SK-N-SH (cell line): ENCODE data around the gene SNX21. TPM values are rescaled to one million over a fixed set of nuclear protein-coding genes. Genes with fewer than 3 reads are reported as not detected.

Source experiments
- CTCF ChIA-PET: fragments of 300-600, 350-600 bp; formaldehyde crosslinking; extraction: SDS; loops from one replicate; lab custom pipeline; 2021; lab: Yijun Ruan, JAX
- POLR2A ChIA-PET: fragments of 350-600 bp; sonication (Branson Sonifier 250); formaldehyde crosslinking; extraction: SDS; loops from one replicate; lab custom pipeline; 2020; ENCODE audit warnings: antibody characterized with exemption, inconsistent platforms; lab: Yijun Ruan, JAX
- DNase-seq: peaks from one replicate; pipeline ENCODE4 v3.0.0; 2012
- H2AFZ ChIP-seq: fragments of 200-600 bp; sonication (generic); 2 replicates; pipeline ENCODE4 v1.8.1; 2016; ENCODE audit warnings: antibody characterized with exemption, mild to moderate bottlenecking, low read depth
- H3F3A ChIP-seq: fragments of 200-600 bp; sonication (generic); replicated peaks from 2 replicates; pipeline ENCODE3; 2016; ENCODE audit warnings: antibody characterized with exemption, mild to moderate bottlenecking; ENCODE audit not compliant: insufficient read depth
- H3K27ac ChIP-seq, 2 experiments: fragments of 200-500 bp in 1 of 2; fragments of 200-600 bp in 1 of 2; sonication (Bioruptor generic) in 1 of 2; sonication (generic), shearing (Covaris generic) in 1 of 2; 2 replicates each; pipeline versions ENCODE4 v1.5.1 to v1.6.1; 2014 to 2016; ENCODE audit warnings: low read depth in 2 of 2, inconsistent platforms in 1 of 2, low read length in 1 of 2, mild to moderate bottlenecking in 1 of 2, mixed read lengths in 1 of 2
- H3K27me3 ChIP-seq: fragments of 200-600 bp; sonication (generic), shearing (Covaris generic); 2 replicates; pipeline ENCODE4 v1.6.1; 2016; ENCODE audit warnings: mixed run types; ENCODE audit not compliant: insufficient read depth
- H3K36me3 ChIP-seq, 2 experiments: fragments of 200-500 bp in 1 of 2; fragments of 200-600 bp in 1 of 2; sonication (Bioruptor generic) in 1 of 2; sonication (generic) in 1 of 2; replicated peaks in 1 of 2; 2 replicates each; pipeline versions ENCODE3 to v1.5.1; 2014 to 2016; ENCODE audit warnings: low read length in 1 of 2, mild to moderate bottlenecking in 1 of 2; ENCODE audit not compliant: insufficient read depth in 2 of 2, control insufficient read depth in 1 of 2
- H3K4me1 ChIP-seq, 2 experiments: fragments of 200-500 bp in 1 of 2; fragments of 200-600 bp in 1 of 2; sonication (Bioruptor generic) in 1 of 2; sonication (generic), shearing (Covaris generic) in 1 of 2; 2 replicates each; pipeline versions ENCODE4 v1.5.1 to v1.6.1; 2014 to 2016; ENCODE audit warnings: low read depth in 1 of 2, low read length in 1 of 2, mixed run types in 1 of 2; ENCODE audit not compliant: insufficient read depth in 2 of 2, control insufficient read depth in 1 of 2
- H3K4me2 ChIP-seq: fragments of 200-600 bp; sonication (generic), shearing (Covaris generic); 2 replicates; pipeline ENCODE4 v1.6.1; 2017; ENCODE audit warnings: mixed run types
- H3K4me3 ChIP-seq, 2 experiments: fragments of 200-500 bp in 1 of 2; fragments of 200-600 bp in 1 of 2; sonication (Bioruptor generic) in 1 of 2; sonication (generic), shearing (Covaris generic) in 1 of 2; 2 replicates each; pipeline versions ENCODE4 v1.5.1 to v1.8.1; 2014 to 2016; ENCODE audit warnings: low read depth in 2 of 2, inconsistent platforms in 1 of 2, low read length in 1 of 2, mild to moderate bottlenecking in 1 of 2, mixed read lengths in 1 of 2, moderate library complexity in 1 of 2
- H3K79me2 ChIP-seq: fragments of 200-600 bp; sonication (generic); 2 replicates; pipeline ENCODE4 v1.8.1; 2017; ENCODE audit warnings: mild to moderate bottlenecking; ENCODE audit not compliant: insufficient read depth
- H3K9ac ChIP-seq: fragments of 200-600 bp; sonication (generic); 2 replicates; pipeline ENCODE4 v1.6.1; 2017; ENCODE audit warnings: mixed run types
- H3K9me2 ChIP-seq: fragments of 200-600 bp; sonication (generic); 2 replicates; pipeline ENCODE4 v1.6.1; 2017; ENCODE audit warnings: mixed run types
- H3K9me3 ChIP-seq: fragments of 200-600 bp; sonication (generic); 2 replicates; pipeline ENCODE4 v1.6.1; 2017; ENCODE audit warnings: mixed run types, mild to moderate bottlenecking, moderate library complexity
- H4K20me1 ChIP-seq: fragments of 200-600 bp; sonication (generic); 2 replicates; pipeline ENCODE4 v1.6.1; 2017; ENCODE audit warnings: mild to moderate bottlenecking, mixed run types; ENCODE audit not compliant: insufficient read depth
- ELF1 ChIP-seq: IDR thresholded peaks from 2 replicates; pipeline ENCODE4 v1.4.0; 2012
- EP300 ChIP-seq, 2 experiments: IDR thresholded peaks; 2 replicates each; pipeline versions ENCODE4 v1.4.0 to v1.6.1; 2012; ENCODE audit warnings: borderline replicate concordance in 1 of 2, low read depth in 1 of 2, low read length in 1 of 2
- FOXM1 ChIP-seq: IDR thresholded peaks from 2 replicates; pipeline ENCODE4 v1.4.0; 2012; ENCODE audit warnings: low read depth, mild to moderate bottlenecking
- GABPA ChIP-seq: IDR thresholded peaks from 2 replicates; pipeline ENCODE4 v1.4.0; 2012; ENCODE audit warnings: low read depth, mild to moderate bottlenecking
- GATA2 ChIP-seq: sonication (generic); formaldehyde crosslinking; IDR thresholded peaks from 2 replicates; pipeline ENCODE4 v1.5.0; 2020; ENCODE audit warnings: mild to moderate bottlenecking, missing genetic modification reagents
- JUND ChIP-seq: IDR thresholded peaks from 2 replicates; pipeline ENCODE4 v1.4.0; 2012
- MEF2A ChIP-seq: IDR thresholded peaks from 2 replicates; pipeline ENCODE4 v1.4.0; 2012; ENCODE audit warnings: low read depth, borderline replicate concordance
- MXI1 ChIP-seq: IDR thresholded peaks from 2 replicates; pipeline ENCODE4 v1.6.1; 2012; ENCODE audit warnings: mild to moderate bottlenecking, low read depth, low read length, improper control_type of control experiment
- NFIC ChIP-seq: IDR thresholded peaks from 2 replicates; pipeline ENCODE4 v1.4.0; 2012; ENCODE audit warnings: borderline replicate concordance
- NRF1 ChIP-seq: IDR thresholded peaks from 2 replicates; pipeline ENCODE4 v1.6.1; 2012; ENCODE audit warnings: low read depth, mild to moderate bottlenecking, low read length
- RFX5 ChIP-seq: IDR thresholded peaks from 2 replicates; pipeline ENCODE4 v1.6.1; 2012; ENCODE audit warnings: mild to moderate bottlenecking, improper control_type of control experiment, low read length
- RXRA ChIP-seq: IDR thresholded peaks from 2 replicates; pipeline ENCODE4 v1.4.0; 2012; ENCODE audit warnings: low read depth, mild to moderate bottlenecking, borderline replicate concordance
- SIN3A ChIP-seq: IDR thresholded peaks from 2 replicates; pipeline ENCODE4 v1.6.1; 2012; ENCODE audit warnings: low read depth, mild to moderate bottlenecking, low read length, moderate library complexity, borderline replicate concordance
- YY1 ChIP-seq: IDR thresholded peaks from 2 replicates; pipeline ENCODE4 v1.4.0; 2012; ENCODE audit warnings: low read depth, mild to moderate bottlenecking
- WGBS: methylation state at CpG from one replicate; pipeline ENCODE4 v1.1.6; 2017; ENCODE audit warnings: low lambda C conversion rate; 5-methylcytosine and 5-hydroxymethylcytosine counted together
- polyA plus RNA-seq, 3 experiments: library from polyadenylated mRNA; depleted of rRNA; stranded (reverse); fragments of >200 nt; gene quantifications; 2 replicates each; pipeline ENCODE4 v1.2.3, GENCODE V29; 2012
- TF ChIP-seq, protein P1 (sequence below): fragments of 200-600 bp; sonication (generic); IDR thresholded peaks from 2 replicates; pipeline ENCODE4 v1.6.1; 2017; ENCODE audit warnings: antibody characterized with exemption, mild to moderate bottlenecking, moderate library complexity
- TF ChIP-seq, protein P2 (sequence below): IDR thresholded peaks from 2 replicates; pipeline ENCODE4 v1.4.0; 2012; ENCODE audit warnings: low read depth, borderline replicate concordance
- TF ChIP-seq, protein P3 (sequence below): IDR thresholded peaks from 2 replicates; pipeline ENCODE4 v1.4.0; 2012; ENCODE audit warnings: low read depth
- TF ChIP-seq, protein P4 (sequence below): fragments of 150-350 bp; IDR thresholded peaks from 2 replicates; pipeline ENCODE4 v1.6.1; 2016; ENCODE audit warnings: mild to moderate bottlenecking, low read depth, low read length
- TF ChIP-seq, protein P5 (sequence below): IDR thresholded peaks from 2 replicates; pipeline ENCODE4 v1.4.0; 2012; ENCODE audit warnings: low read depth, borderline replicate concordance

The SNX21 gene
- polyA plus RNA-seq, 1 of the 3 experiments (the other 2 are of a cell fraction) = 22.1 TPM

DNA sequence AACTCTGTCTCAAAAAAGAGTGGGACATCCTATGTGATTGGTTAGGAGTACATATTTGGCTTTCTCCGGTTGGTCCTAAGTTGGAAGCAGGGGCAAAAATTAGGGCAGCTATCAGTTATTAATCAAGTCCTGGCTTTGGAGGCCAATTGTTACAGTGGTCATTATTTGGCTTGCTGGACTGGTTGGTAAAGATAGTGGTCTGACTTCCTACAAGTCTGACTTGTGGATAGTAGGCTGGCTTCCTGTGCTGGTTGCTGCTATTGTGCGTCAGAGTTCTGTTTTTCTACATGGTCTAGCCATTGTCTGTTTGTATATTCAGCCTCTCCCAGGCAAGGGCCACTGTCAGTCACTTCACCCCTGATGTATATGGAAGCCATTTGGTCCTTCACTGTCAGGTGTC, 16.6 kb downstream of the SNX21 start:
- H3K9me3 ChIP-seq = no peaks in the 10 kb centered on the region
- 100% methylated on average over 2 of the region's 2 CpGs for WGBS
- DNase-seq = no peak
- H3K9me2 ChIP-seq = no peaks in the 10 kb centered on the region
- CTCF ChIA-PET = no interaction called here
- no peak overlapping the region for H3K4me2 ChIP-seq
- peaks cover 13% of the 10 kb centered on the region; the same call in 1 of the 2 replicates for H3K79me2 ChIP-seq
- no peak for TF ChIP-seq MEF2A
- TF ChIP-seq, protein P1, sequence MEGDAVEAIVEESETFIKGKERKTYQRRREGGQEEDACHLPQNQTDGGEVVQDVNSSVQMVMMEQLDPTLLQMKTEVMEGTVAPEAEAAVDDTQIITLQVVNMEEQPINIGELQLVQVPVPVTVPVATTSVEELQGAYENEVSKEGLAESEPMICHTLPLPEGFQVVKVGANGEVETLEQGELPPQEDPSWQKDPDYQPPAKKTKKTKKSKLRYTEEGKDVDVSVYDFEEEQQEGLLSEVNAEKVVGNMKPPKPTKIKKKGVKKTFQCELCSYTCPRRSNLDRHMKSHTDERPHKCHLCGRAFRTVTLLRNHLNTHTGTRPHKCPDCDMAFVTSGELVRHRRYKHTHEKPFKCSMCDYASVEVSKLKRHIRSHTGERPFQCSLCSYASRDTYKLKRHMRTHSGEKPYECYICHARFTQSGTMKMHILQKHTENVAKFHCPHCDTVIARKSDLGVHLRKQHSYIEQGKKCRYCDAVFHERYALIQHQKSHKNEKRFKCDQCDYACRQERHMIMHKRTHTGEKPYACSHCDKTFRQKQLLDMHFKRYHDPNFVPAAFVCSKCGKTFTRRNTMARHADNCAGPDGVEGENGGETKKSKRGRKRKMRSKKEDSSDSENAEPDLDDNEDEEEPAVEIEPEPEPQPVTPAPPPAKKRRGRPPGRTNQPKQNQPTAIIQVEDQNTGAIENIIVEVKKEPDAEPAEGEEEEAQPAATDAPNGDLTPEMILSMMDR = no peak
- TF ChIP-seq GATA2 (CRISPR knock-in tag) = no peak
- TF ChIP-seq, protein P2, sequence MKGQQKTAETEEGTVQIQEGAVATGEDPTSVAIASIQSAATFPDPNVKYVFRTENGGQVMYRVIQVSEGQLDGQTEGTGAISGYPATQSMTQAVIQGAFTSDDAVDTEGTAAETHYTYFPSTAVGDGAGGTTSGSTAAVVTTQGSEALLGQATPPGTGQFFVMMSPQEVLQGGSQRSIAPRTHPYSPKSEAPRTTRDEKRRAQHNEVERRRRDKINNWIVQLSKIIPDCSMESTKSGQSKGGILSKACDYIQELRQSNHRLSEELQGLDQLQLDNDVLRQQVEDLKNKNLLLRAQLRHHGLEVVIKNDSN = no peak
- TF ChIP-seq FOXM1 = no peak
- TF ChIP-seq RXRA = no peak
- no peak for TF ChIP-seq NFIC
- TF ChIP-seq, protein P3, sequence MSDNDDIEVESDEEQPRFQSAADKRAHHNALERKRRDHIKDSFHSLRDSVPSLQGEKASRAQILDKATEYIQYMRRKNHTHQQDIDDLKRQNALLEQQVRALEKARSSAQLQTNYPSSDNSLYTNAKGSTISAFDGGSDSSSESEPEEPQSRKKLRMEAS = no peak
- TF ChIP-seq, protein P4, sequence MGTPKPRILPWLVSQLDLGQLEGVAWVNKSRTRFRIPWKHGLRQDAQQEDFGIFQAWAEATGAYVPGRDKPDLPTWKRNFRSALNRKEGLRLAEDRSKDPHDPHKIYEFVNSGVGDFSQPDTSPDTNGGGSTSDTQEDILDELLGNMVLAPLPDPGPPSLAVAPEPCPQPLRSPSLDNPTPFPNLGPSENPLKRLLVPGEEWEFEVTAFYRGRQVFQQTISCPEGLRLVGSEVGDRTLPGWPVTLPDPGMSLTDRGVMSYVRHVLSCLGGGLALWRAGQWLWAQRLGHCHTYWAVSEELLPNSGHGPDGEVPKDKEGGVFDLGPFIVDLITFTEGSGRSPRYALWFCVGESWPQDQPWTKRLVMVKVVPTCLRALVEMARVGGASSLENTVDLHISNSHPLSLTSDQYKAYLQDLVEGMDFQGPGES = no peak
- TF ChIP-seq ELF1 = no peak
- TF ChIP-seq EP300 (IDR thresholded peaks at IDR 0.05; ENCODE audit: borderline replicate concordance in 1 of 2, low read depth in 1 of 2, low read length in 1 of 2) = no peak
- TF ChIP-seq, protein P5, sequence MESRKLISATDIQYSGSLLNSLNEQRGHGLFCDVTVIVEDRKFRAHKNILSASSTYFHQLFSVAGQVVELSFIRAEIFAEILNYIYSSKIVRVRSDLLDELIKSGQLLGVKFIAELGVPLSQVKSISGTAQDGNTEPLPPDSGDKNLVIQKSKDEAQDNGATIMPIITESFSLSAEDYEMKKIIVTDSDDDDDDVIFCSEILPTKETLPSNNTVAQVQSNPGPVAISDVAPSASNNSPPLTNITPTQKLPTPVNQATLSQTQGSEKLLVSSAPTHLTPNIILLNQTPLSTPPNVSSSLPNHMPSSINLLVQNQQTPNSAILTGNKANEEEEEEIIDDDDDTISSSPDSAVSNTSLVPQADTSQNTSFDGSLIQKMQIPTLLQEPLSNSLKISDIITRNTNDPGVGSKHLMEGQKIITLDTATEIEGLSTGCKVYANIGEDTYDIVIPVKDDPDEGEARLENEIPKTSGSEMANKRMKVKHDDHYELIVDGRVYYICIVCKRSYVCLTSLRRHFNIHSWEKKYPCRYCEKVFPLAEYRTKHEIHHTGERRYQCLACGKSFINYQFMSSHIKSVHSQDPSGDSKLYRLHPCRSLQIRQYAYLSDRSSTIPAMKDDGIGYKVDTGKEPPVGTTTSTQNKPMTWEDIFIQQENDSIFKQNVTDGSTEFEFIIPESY = no peak
- TF ChIP-seq YY1 = no peak
- TF ChIP-seq JUND = no peak
- TF ChIP-seq SIN3A = no peak
- no peak for TF ChIP-seq NRF1
- TF ChIP-seq GABPA = no peak
- TF ChIP-seq RFX5 = no peak
- TF ChIP-seq MXI1 = no peak
- POLR2A ChIA-PET = no interaction called here
- no peaks in the 10 kb centered on the region for H3K27me3 ChIP-seq
- H4K20me1 ChIP-seq = no peaks in the 10 kb centered on the region
- H3K9ac ChIP-seq = no peak overlapping the region
- H2AFZ ChIP-seq = no peak overlapping the region
- H3F3A ChIP-seq = peaks cover 3% of the 10 kb centered on the region
- H3K4me1 ChIP-seq = peaks cover 0 to 4% of the 10 kb centered on the region in 2 experiments; a peak in 1 of 4 replicates
- H3K36me3 ChIP-seq = peaks cover 19 to 33% of the 10 kb centered on the region in 2 experiments
- no peak overlapping the region for H3K27ac ChIP-seq
- H3K4me3 ChIP-seq = no peak overlapping the region
